ENCODE measurements around the gene CYP46A1.

The CYP46A1 gene

GRCh38 chr14:99672506-99673304 lies 11.4 kb upstream of the CYP46A1 start:
- DNase-seq (ENCODE audit: low read depth in 1 of 2, low spot score in 1 of 2): no peak

- no peak for DNase-seq (ENCODE audit: low read depth in 1 of 2, low spot score in 1 of 2)
Observed at GRCh38 chr14:99673305-99674063, 10.6 kb upstream of the CYP46A1 start.

DNA sequence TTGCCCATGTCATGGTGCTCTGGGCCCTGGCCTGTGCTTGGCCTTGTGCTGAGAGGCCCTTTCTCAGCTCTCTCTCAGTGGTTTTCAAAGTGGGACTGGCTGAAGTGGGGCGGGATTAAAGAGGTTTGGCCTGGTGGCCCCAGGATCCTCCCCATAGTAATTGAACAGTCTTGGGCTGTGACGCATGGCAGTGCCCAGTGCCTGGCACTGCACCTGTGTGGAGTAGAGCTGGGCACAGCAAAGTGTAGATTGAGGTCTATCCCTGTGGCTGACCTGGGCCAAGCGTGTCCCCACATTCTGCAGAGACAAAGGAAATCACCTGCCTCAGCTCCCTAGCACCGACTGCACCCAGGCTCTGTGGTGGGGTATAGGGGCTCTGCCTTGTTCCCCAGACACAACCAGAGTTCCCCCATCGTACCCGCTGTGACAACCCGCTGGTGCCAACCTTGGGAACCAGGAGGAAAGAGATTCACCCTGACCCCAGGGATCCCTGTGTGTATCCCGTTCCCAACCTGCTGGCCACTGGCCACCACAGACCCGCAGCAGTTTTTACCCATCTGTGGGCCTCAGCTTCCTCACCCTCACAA lies 9.9 kb upstream of the CYP46A1 start:
- no peak for DNase-seq (ENCODE audit: low read depth in 1 of 2, low spot score in 1 of 2)

DNA sequence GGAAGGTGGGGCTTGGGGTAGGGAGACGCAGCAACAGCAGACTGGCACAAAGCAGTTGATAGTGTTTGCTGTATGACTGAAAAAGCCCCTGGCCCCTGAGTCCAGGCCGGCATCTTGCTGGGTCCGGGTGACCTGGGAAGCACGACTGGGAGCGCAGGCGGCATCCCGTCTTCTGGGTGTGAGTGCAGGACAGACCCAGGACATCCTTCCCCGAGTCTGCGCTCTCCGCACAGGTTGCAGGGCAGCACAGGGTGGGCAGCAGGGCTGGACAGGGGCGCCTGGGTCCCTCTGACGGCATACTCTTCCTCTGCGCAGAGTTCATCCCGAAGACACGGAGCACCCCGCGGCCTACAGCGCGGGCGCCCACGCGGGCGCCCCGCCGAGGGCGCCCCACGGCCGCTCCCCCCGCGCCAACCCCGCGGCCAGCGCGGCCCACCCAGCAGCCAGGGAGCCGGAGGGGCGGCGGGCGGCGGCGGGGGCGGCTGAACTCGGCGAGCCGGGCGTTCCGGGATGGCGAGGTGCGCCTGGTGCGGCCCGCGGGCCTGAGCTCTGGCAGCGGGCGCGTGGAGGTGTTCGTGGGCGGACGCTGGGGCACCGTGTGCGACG lies 9.2 kb upstream of the CYP46A1 start:
- no peak for DNase-seq (ENCODE audit: low read depth in 1 of 2, low spot score in 1 of 2)

DNA sequence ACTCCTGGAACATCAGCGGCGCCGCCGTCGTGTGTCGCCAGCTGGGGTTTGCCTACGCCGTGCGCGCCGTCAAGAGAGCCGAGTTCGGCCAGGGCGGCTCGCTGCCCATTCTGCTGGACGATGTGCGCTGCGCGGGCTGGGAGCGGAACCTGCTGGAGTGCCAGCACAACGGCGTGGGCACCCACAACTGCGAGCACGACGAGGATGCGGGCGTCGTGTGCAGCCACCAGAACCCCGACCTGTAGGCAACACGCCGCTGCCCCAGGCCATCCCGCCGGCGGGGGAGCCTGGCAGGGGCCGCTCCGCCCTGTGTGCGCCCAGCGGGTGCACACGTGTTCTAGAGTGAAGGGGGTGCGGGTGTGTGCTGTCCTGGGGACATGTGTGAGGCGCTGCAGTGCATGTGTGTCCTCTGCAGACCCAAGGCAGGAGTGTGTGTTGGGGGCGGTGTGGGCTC lies 8.7 kb upstream of the CYP46A1 start:
- DNase-seq (ENCODE audit: low read depth in 1 of 2, low spot score in 1 of 2): no peak

DNA sequence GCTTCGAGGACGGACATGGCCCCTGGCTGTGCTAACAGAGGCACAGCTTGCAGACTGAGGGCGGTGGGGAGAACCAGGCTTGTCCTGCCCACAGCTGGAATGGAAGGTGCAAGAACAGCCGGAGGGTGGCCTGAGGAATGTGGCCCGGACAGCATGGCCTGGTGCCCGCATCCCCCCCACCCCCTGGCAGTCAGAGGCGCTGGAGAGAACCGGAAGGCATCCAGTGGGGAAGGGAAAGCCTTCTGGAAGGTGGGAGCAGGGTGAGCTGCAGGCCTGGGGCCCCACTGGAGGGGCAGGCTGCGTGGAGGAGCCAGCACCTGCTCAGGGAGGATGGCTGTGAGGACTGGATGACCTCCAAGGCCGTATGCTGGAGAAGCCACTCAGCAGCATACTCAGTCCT lies 8.1 kb upstream of the CYP46A1 start:
- DNase-seq (ENCODE audit: low read depth in 1 of 2, low spot score in 1 of 2): no peak

DNA sequence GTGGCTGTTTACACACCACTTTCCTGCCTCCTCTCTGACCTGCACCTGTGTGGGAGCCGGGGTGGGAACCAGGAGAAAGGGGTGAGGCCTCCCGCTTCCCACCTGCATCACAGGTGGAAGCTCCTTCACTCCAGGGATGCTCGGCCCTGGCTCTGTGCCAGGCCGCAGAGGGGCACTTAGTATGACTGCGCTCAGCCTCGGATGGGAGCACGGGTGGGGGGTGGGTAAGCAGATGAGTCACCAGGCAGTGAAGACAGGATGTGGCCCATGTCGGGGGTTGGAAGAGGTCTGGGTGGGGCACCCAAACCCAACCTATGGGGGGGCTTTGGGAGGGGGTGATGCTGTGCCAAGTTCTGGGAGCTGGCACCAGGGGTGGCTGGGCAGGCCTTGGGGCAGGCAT lies 7.4 kb upstream of the CYP46A1 start:
- no peak for DNase-seq (ENCODE audit: low read depth in 1 of 2, low spot score in 1 of 2)

DNA sequence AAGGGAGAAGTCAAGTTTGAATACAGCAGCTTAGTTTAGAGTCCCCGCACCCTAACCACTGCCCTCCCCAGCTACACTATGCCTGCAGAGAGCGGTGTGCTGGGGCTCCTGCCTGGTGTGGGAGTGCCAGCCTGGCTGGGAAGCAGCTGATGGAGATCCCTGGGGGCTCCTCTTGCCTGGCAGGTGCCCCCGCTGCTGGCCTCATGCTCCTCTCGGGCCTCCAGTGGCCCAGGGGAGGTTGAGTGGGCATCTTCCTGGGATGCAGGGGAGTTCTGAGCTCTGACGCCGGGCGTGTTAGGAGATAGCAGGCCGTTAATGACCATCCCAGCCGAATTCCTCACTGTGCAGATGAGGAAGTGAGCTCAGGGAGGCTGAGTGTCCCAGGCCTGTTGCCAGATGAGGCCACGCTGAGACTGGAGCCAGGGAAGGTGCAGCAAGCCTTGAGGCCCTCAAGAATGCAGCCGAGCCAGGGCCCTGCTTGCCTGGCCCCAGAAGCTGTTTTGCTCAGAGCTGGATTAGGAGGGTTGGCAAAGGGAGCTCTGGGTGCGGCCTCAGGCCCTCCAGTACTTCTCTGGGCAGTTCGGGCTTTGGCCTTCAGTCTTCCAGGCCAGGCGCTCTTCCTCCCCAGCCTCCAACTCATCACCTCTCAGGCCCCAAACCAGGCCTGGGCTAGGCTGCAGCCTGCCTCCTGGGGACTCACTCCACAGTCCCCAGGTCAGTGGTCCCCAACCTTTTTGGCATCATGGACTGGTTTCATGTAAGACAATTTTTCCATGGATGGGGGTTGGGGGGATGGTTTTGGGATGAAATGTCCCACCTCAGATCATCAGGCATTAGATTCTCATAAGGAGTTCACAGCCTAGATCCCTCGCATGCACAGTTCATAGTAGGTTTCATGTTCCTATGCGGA lies 6.6 kb upstream of the CYP46A1 start:
- no peak for DNase-seq (ENCODE audit: low read depth in 1 of 2, low spot score in 1 of 2)

GRCh38 chr14:99678198-99678597 lies 5.9 kb upstream of the CYP46A1 start:
- no peak for DNase-seq (ENCODE audit: low read depth in 1 of 2, low spot score in 1 of 2)

DNA sequence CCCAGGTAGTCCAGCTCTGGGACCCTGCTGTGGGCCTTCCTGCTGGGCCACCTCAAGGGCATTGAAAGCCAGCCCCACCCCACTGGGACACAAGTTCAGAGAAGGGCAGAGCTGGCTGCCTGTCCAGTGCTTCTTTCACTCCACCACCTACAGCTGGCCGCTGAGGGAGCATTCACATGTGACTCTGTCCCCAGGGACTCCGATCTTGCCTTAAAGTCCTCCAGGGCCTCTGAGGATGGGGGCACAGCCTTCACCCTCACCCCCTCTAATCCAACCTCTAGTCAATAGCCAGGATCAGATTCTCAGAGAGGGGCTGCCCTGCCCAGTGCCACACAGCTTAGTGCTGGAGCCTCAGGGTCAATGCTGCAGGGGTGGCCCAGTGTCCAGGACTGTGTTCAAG lies 5.0 kb upstream of the CYP46A1 start:
- no peak for DNase-seq (ENCODE audit: low read depth in 1 of 2, low spot score in 1 of 2)

DNA sequence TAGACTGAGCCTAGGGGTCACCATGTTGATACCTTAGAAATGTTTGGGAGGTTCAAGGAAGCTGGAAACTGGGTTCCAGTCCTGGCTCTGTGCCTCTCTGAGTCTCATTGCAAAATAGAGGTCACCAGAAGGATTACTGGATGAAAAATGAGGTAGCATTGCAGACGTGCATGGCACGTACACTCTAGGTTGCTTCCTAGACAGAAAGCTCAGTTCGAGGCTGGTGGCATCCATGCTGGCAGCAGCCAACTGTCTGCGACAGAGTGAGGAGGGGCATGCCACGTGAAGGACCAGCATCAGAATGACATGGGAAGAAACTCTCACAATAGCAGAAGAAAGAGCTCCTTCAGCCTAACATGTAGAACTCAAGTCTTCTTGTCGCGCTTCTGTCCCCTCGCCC lies 4.6 kb upstream of the CYP46A1 start:
- DNase-seq (ENCODE audit: low read depth in 1 of 2, low spot score in 1 of 2): no peak

DNA sequence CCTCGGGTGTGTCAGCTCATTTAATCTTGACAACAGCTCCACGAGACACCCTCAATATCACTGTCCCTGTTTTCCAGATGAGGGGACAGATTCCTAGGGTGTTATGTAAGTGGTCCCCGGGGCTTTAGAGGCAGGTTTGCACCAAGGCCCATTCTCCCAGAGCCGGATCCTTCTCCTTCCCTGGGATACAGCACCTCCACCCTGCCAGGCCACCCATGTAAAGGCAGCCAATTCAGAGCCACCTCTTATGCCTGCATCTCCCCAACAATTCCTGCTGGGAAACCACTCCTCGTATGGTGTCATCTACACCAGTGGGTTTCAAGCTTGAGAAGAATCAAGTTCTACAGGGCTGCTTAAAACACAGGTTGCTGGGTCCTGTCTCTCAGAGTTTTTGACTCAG lies 4.1 kb upstream of the CYP46A1 start:
- no peak for DNase-seq (ENCODE audit: low read depth in 1 of 2, low spot score in 1 of 2)

GRCh38 chr14:99681101-99681831 lies 2.8 kb upstream of the CYP46A1 start:
- no peak for DNase-seq (ENCODE audit: low read depth in 1 of 2, low spot score in 1 of 2)

- DNase-seq (ENCODE audit: low read depth in 1 of 2, low spot score in 1 of 2): no peak
Observed at GRCh38 chr14:99681832-99682148, 2.3 kb upstream of the CYP46A1 start.

- peak; percentile 74 to 79 for DNase-seq (ENCODE audit: low read depth in 1 of 2, low spot score in 1 of 2)
Observed at GRCh38 chr14:99682809-99683618, 1.1 kb upstream of the CYP46A1 start.

- DNase-seq (ENCODE audit: low read depth in 1 of 2, low spot score in 1 of 2): peak in 1 of 2 donors; percentile 14
Observed at GRCh38 chr14:99684410-99684934, 374 bp downstream of the CYP46A1 start.

GRCh38 chr14:99685151-99685591 lies 1.1 kb downstream of the CYP46A1 start:
- no peak for DNase-seq (ENCODE audit: low read depth in 1 of 2, low spot score in 1 of 2)

DNA sequence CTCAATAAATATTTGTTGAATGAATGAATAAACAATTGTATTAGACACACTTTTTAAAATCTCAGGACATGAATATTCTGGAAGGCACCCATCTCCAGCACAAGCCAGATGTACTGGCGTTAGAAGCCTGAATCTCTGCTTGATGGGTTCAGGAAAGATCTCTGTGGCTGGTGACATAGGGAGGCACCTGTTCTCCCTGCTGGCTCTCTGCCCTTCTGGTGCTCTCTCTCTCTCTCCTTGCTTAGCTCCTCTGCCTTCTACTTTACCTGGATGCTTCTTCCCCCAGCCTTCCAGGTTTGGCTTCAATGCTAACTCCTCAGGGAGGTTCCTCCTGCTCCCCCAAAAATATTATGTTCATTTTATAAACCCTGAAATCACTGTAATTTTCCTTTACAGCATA lies 1.5 kb downstream of the CYP46A1 start:
- DNase-seq (ENCODE audit: low read depth in 1 of 2, low spot score in 1 of 2): no peak
